PC-3 (cell line): Measurements from ENCODE around the gene ITSN1. TPM values are rescaled to one million over a fixed set of nuclear protein-coding genes. Genes with fewer than 3 reads are reported as not detected.

Experiments used
- ATAC-seq: fragments of 200-7000 bp; cut with Tn5 transposase; 2 replicates; pipeline ENCODE4 v1.9.1; 2020; ENCODE audit warnings: mild to moderate bottlenecking, moderate library complexity
- BruUV-seq: library from RNA; stranded (reverse); fragments of 400-500 nt; replicated peaks from 2 replicates; lab custom pipeline; 2021; lab: Mats Ljungman, UMichigan
- CTCF ChIA-PET: fragments of 300-600 bp; sonication (Branson Sonifier 250); formaldehyde crosslinking; loops from one replicate; lab custom pipeline; 2022; ENCODE audit warnings: antibody characterized with exemption; lab: Charles Lee
- POLR2A ChIA-PET: fragments of 300-600 bp; sonication (Branson Sonifier 250); formaldehyde crosslinking; loops from one replicate; lab custom pipeline; 2022; ENCODE audit warnings: antibody characterized with exemption; ENCODE audit not compliant: unreplicated experiment; lab: Charles Lee
- DNase-seq: peaks from one replicate; pipeline ENCODE4 v3.0.0-alpha.2; 2015
- H2AFZ ChIP-seq: fragments of 300-600 bp; sonication (generic); 2 replicates; pipeline ENCODE4 v1.6.0; 2016; ENCODE audit warnings: antibody characterized with exemption, low read length
- H3F3A ChIP-seq: fragments of 300-600 bp; sonication (generic); one replicate; pipeline ENCODE4 v1.6.0; 2017; ENCODE audit warnings: antibody characterized with exemption, low read length, control low read depth, mild to moderate bottlenecking; ENCODE audit not compliant: unreplicated experiment
- H3K27ac ChIP-seq: fragments of 300-600 bp; sonication (generic); 2 replicates; pipeline ENCODE4 v1.5.1; 2016; ENCODE audit warnings: mild to moderate bottlenecking, low read length
- H3K27me3 ChIP-seq: fragments of 300-600 bp; sonication (generic); 2 replicates; pipeline ENCODE4 v1.6.1; 2016; ENCODE audit warnings: low read length, mixed read lengths
- H3K36me3 ChIP-seq: fragments of 300-600 bp; sonication (generic); 2 replicates; pipeline ENCODE4 v1.6.1; 2016; ENCODE audit warnings: low read depth, mixed run types, low read length, mixed read lengths
- H3K4me1 ChIP-seq: fragments of 300-600 bp; sonication (generic); 2 replicates; pipeline ENCODE4 v1.5.1; 2016; ENCODE audit warnings: low read length; ENCODE audit not compliant: insufficient read depth
- H3K4me2 ChIP-seq: fragments of 300-600 bp; sonication (generic); 2 replicates; pipeline ENCODE4 v1.6.0; 2016; ENCODE audit warnings: low read length
- H3K4me3 ChIP-seq: fragments of 300-600 bp; sonication (generic); 2 replicates; pipeline ENCODE4 v1.5.1; 2016; ENCODE audit warnings: mild to moderate bottlenecking, low read length, mixed read lengths
- H3K79me2 ChIP-seq: fragments of 300-600 bp; sonication (generic); 2 replicates; pipeline ENCODE4 v1.6.1; 2017; ENCODE audit warnings: low read length, mixed read lengths
- H3K9ac ChIP-seq: fragments of 300-600 bp; sonication (generic); 2 replicates; pipeline ENCODE4 v1.6.0; 2016; ENCODE audit warnings: mild to moderate bottlenecking, low read length
- H3K9me2 ChIP-seq: fragments of 300-600 bp; sonication (generic); replicated peaks from 2 replicates; pipeline ENCODE4 v1.6.1; 2016; ENCODE audit warnings: mixed run types, low read length, mixed read lengths
- H3K9me3 ChIP-seq: fragments of 300-600 bp; sonication (generic); 2 replicates; pipeline ENCODE4 v1.6.1; 2016; ENCODE audit warnings: low read length, mixed read lengths
- H4K20me1 ChIP-seq: fragments of 300-600 bp; sonication (generic); 2 replicates; pipeline ENCODE4 v1.6.1; 2016; ENCODE audit warnings: low read length, mixed read lengths
- CTCF ChIP-seq: fragments of 300-600 bp; sonication (generic); conservative IDR thresholded peaks from 2 replicates; pipeline ENCODE4 v1.5.1; 2017; ENCODE audit warnings: antibody characterized with exemption, low read depth, mild to moderate bottlenecking, low read length
- EZH2 ChIP-seq: fragments of 300-600 bp; sonication (generic); IDR thresholded peaks from one replicate; pipeline ENCODE4 v1.6.1; 2017; ENCODE audit warnings: antibody characterized with exemption, mild to moderate bottlenecking, low read length; ENCODE audit not compliant: unreplicated experiment
- EZH2phosphoT487 ChIP-seq: fragments of 300-600 bp; sonication (generic); IDR thresholded peaks from 2 replicates; pipeline ENCODE4 v1.6.1; 2018; ENCODE audit warnings: mild to moderate bottlenecking, antibody characterized with exemption, low read length, borderline replicate concordance
- intact Hi-C: fragments of 100-400 bp; cut with micrococcal nuclease; formaldehyde crosslinking; loops from 2 replicates; pipeline ENCODE4 v1.9.0; 2023
- total RNA-seq: library from RNA; depleted of rRNA; stranded (reverse); fragments of >200 nt; gene quantifications from 2 replicates; pipeline ENCODE4 v1.2.3, GENCODE V29; 2014

Gene ITSN1
- total RNA-seq, 1 experiment from 2014 or later, result 45.6 TPM

DNA sequence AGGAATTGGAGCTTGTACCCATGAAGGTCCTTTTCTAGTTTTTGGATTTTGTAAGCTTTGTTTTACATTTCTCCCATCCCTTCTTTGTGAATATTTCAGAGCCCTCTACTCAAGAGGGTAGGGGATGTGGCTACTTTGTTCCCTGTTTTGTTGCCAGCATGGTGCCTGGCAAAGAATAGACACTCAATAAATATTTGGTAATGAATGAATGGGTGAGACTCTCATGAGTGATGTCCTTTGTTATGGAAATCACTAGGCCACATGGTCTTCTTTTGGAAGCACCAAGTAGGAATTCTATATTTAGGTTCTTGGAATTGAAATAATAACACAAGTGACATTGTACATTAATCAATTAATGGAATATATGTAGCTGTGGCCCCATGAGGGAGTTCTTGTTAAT is 300.1 kb downstream of the ITSN1 start:
- ChIA-PET CTCF (no interaction called here), POLR2A (interaction anchor here (0.6 kb wide), 1 partner anchor 9 kb away, joined by 4 read pairs; no protein-coding TSS in a partner anchor)
- no peak for TF ChIP-seq EZH2
- no peak overlapping the region for H2AFZ ChIP-seq
- no peaks in the 10 kb centered on the region for H3K27me3 ChIP-seq
- no peaks in the 10 kb centered on the region for H3K9me3 ChIP-seq
- H4K20me1 ChIP-seq, result no peaks in the 10 kb centered on the region
- H3K4me1 ChIP-seq, result peaks cover 9% of the 10 kb centered on the region
- peaks cover 7% of the 10 kb centered on the region for H3F3A ChIP-seq
- ATAC-seq, result no peak
- H3K27ac ChIP-seq, result no peak overlapping the region
- H3K36me3 ChIP-seq, result no peaks in the 10 kb centered on the region
- H3K9ac ChIP-seq, result no peak overlapping the region
- no peak overlapping the region for H3K4me3 ChIP-seq
- intact Hi-C loops, result no loop called here
- no peak for DNase-seq
- no TSS peak for BruUV-seq
- no peak overlapping the region for H3K4me2 ChIP-seq
- no peaks in the 10 kb centered on the region for H3K9me2 ChIP-seq
- H3K79me2 ChIP-seq, result no peaks in the 10 kb centered on the region

- H3F3A ChIP-seq, result peaks cover 7% of the 10 kb centered on the region
- H3K4me3 ChIP-seq, result no peak overlapping the region
- H3K9ac ChIP-seq, result no peak overlapping the region
- no TSS peak for BruUV-seq
- H3K36me3 ChIP-seq, result no peaks in the 10 kb centered on the region
- no peaks in the 10 kb centered on the region for H4K20me1 ChIP-seq
- peaks cover 14% of the 10 kb centered on the region for H3K4me1 ChIP-seq
- no peak for DNase-seq
- H2AFZ ChIP-seq, result no peak overlapping the region
- H3K27ac ChIP-seq, result no peak overlapping the region
- H3K9me2 ChIP-seq, result no peaks in the 10 kb centered on the region
- no peaks in the 10 kb centered on the region for H3K9me3 ChIP-seq
- TF ChIP-seq CTCF, result no peak
- H3K79me2 ChIP-seq, result no peaks in the 10 kb centered on the region
- ChIA-PET CTCF (no interaction called here), POLR2A (no interaction called here)
- no peak overlapping the region for H3K4me2 ChIP-seq
- intact Hi-C loops, result no loop called here
- ATAC-seq, result no peak
- H3K27me3 ChIP-seq, result no peaks in the 10 kb centered on the region
Observed at GRCh38 chr21:33943293-33943692, 301.0 kb downstream of the ITSN1 start.

DNA sequence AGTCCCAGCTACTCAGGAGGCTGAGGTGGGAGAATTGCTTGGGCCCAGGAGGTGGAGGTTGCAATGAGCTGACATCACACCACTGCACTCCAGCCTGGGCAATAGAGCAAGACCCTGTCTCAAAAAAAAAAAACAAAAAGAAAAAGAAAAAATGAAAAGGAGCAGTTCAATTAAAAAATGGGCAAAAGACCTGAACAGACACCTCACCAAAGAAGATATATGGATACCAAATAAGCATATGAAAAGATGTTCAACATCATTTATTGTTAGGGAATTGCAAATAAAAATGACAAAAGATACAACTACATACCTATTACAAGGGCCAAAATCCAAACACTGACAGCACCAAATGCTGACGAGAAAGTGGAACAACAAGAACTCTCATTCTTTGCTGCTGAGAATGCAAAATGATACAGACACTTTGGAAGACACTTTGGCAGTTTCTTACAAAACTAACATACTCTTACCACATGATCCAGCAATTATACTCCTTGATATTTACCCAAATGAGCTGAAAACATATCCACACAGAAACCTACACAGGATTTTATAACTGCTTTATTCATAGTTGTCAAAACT is 302.0 kb downstream of the ITSN1 start:
- Histone ChIP-seq H3K27me3 (no peaks in the 10 kb centered on the region), H3K9ac (no peak overlapping the region), H3K4me1 (peaks cover 21% of the 10 kb centered on the region), H3K79me2 (no peaks in the 10 kb centered on the region), H4K20me1 (no peaks in the 10 kb centered on the region), H3K9me2 (no peaks in the 10 kb centered on the region), H3K9me3 (no peaks in the 10 kb centered on the region), H3K4me2 (no peak overlapping the region), H3F3A (peaks cover 7% of the 10 kb centered on the region), H2AFZ (no peak overlapping the region), H3K4me3 (no peak overlapping the region), H3K27ac (no peak overlapping the region), H3K36me3 (no peaks in the 10 kb centered on the region)
- no TSS peak for BruUV-seq
- POLR2A ChIA-PET, result no interaction called here
- DNase-seq, result no peak
- intact Hi-C loops, result no loop called here
- ATAC-seq, result no peak
- CTCF ChIA-PET, result no interaction called here
- TF ChIP-seq CTCF (no peak), EZH2phosphoT487 (no peak), EZH2 (no peak)
